ENCODE results near the gene ZC3H10. TPM values are rescaled to one million over a fixed set of nuclear protein-coding genes. Genes with fewer than 3 reads are reported as not detected.

The ZC3H10 gene
- total RNA-seq, 1 donor from 2014 or later = 2.0 TPM

- Histone ChIP-seq H3K4me3 (peak overlapping the region; percentile 60 to 66), H3K9me3 (no peaks in the 10 kb centered on the region), H3K27me3 (no peaks in the 10 kb centered on the region), H3K4me1 (peaks cover 8% of the 10 kb centered on the region), H3K27ac (peak overlapping the region; percentile 87), H3K36me3 (no peaks in the 10 kb centered on the region)
- intact Hi-C loops (cut with DNase I) = no loop called here
- TF ChIP-seq POLR2A (IDR thresholded peaks at IDR 0.05) (no peak), CTCF (IDR thresholded peaks at IDR 0.05) (peak in 2 of 3 experiments; percentile 60 to 61), POLR2AphosphoS5 (IDR thresholded peaks at IDR 0.05; ENCODE audit: insufficient read depth in 1 of 2, low read depth in 1 of 2) (peak in 1 of 2 donors; percentile 46)
- no peak for DNase-seq (ENCODE audit: extremely low spot score in 2 of 2)
Measured at GRCh38 chr12:56078931-56079722, 38.9 kb upstream of the ZC3H10 start.

GRCh38 chr12:56079723-56080555 is 38.1 kb upstream of the ZC3H10 start, which contains the start of gene ERBB3:
TSS of gene ERBB3 (plus strand) at chr12:56080165. CDS start at chr12:56080301, 136 bp downstream.
- Histone ChIP-seq H3K9me3 (no peaks in the 10 kb centered on the region), H3K27ac (peak within 1 kb of the TSS; percentile 87), H3K4me1 (peaks cover 8% of the 10 kb centered on the region), H3K27me3 (no peaks in the 10 kb centered on the region), H3K36me3 (no peaks in the 10 kb centered on the region), H3K4me3 (peak within 1 kb of the TSS; percentile 60 to 66)
- TF ChIP-seq POLR2AphosphoS5 (IDR thresholded peaks at IDR 0.05; ENCODE audit: insufficient read depth in 1 of 2, low read depth in 1 of 2) (peak in 1 of 2 donors; percentile 57), POLR2A (IDR thresholded peaks at IDR 0.05) (peak in 1 of 2 donors; percentile 8), CTCF (IDR thresholded peaks at IDR 0.05) (peak in 1 of 3 experiments; percentile 23)
- intact Hi-C loops (cut with DNase I) = no loop called here
- DNase-seq (ENCODE audit: extremely low spot score in 2 of 2) = no peak

GRCh38 chr12:56080556-56081138 is 37.4 kb upstream of the ZC3H10 start:
- intact Hi-C loops (cut with DNase I) = no loop called here
- H3K27me3 ChIP-seq = no peaks in the 10 kb centered on the region
- no peaks in the 10 kb centered on the region for H3K9me3 ChIP-seq
- TF ChIP-seq POLR2AphosphoS5 (IDR thresholded peaks at IDR 0.05; ENCODE audit: insufficient read depth in 1 of 2, low read depth in 1 of 2) (no peak), CTCF (IDR thresholded peaks at IDR 0.05) (no peak), POLR2A (IDR thresholded peaks at IDR 0.05) (no peak)
- H3K4me3 ChIP-seq = peak overlapping the region; percentile 60 to 66
- no peaks in the 10 kb centered on the region for H3K36me3 ChIP-seq
- peak overlapping the region; percentile 87 for H3K27ac ChIP-seq
- peaks cover 8% of the 10 kb centered on the region for H3K4me1 ChIP-seq
- DNase-seq (ENCODE audit: extremely low spot score in 2 of 2) = no peak

- DNase-seq (ENCODE audit: extremely low spot score in 2 of 2) = no peak
- H3K4me3 ChIP-seq = peak overlapping the region in 1 of 2 donors; percentile 66
- H3K4me1 ChIP-seq = peaks cover 8% of the 10 kb centered on the region
- intact Hi-C loops (cut with DNase I) = no loop called here
- H3K27ac ChIP-seq = peak overlapping the region; percentile 87
- H3K9me3 ChIP-seq = no peaks in the 10 kb centered on the region
- H3K27me3 ChIP-seq = no peaks in the 10 kb centered on the region
- no peak for TF ChIP-seq POLR2A (IDR thresholded peaks at IDR 0.05)
- TF ChIP-seq CTCF (IDR thresholded peaks at IDR 0.05) = no peak
- no peak for TF ChIP-seq POLR2AphosphoS5 (IDR thresholded peaks at IDR 0.05; ENCODE audit: insufficient read depth in 1 of 2, low read depth in 1 of 2)
- H3K36me3 ChIP-seq = no peaks in the 10 kb centered on the region
Measured at GRCh38 chr12:56081393-56082347, 36.4 kb upstream of the ZC3H10 start.

All from vagina (tissue), 2 donors.